HG03103 (cell line): ENCODE measurements around the gene TRIP10.
"Not testable (repeated sequence)": the region's sequence is repeated elsewhere in the genome, so short reads cannot be mapped to it uniquely, and the experiment has no call there.

Source experiments
- ATAC-seq: cut with Tn5 transposase; IDR thresholded peaks from one replicate; pipeline ENCODE4 v1.9.1; 2021; ENCODE audit warnings: low read depth; ENCODE audit not compliant: unreplicated experiment

Gene TRIP10

GRCh38 chr19:6790194-6791128 lies 51.0 kb downstream of the TRIP10 start:
- no peak for ATAC-seq

DNA sequence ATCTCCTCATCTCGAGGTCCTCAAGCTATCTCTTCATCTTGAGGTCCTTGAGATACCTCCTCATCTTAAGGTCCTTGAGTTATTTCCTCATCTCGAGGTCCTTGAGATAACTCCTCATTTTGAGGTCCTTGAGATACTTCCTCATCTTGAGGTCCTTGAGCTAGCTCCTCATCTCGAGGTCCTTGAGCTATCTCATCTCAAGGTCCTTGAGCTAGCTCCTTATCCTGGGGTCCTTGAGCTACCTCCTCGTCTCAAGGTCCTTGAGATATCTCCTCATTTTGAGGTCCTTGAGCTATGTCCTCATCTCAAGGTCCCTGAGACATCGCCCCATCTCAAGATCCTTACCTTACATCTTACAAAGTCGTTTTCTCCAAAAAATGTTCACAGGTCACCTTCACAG lies 51.8 kb downstream of the TRIP10 start:
- no peak for ATAC-seq

GRCh38 chr19:6793411-6793810 lies 53.9 kb downstream of the TRIP10 start:
- ATAC-seq, result no peak

GRCh38 chr19:6793973-6794372 lies 54.5 kb downstream of the TRIP10 start:
- no peak for ATAC-seq

- ATAC-seq, result no peak
These were observed 55.4 kb downstream of the TRIP10 start for GRCh38 chr19:6794686-6795431.

DNA sequence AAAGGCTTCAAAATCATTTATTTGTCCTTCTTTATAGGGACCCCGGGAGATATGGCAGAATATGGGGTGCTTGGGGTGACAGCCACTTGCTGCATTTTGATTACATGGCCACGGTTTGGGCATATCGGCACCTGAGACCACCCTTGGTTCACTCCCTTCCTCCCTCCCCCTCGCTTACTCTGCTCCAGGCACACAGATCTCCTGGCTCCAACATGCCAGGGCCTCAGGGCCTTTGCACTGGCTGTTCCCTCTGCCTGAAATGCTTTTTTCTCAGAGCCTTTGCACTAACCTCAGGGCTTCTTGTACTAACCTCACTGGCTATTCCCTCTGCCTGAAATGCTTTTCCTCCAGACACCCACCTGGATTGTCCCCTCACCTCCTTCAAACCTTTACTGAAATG lies 56.8 kb downstream of the TRIP10 start:
- no peak for ATAC-seq

DNA sequence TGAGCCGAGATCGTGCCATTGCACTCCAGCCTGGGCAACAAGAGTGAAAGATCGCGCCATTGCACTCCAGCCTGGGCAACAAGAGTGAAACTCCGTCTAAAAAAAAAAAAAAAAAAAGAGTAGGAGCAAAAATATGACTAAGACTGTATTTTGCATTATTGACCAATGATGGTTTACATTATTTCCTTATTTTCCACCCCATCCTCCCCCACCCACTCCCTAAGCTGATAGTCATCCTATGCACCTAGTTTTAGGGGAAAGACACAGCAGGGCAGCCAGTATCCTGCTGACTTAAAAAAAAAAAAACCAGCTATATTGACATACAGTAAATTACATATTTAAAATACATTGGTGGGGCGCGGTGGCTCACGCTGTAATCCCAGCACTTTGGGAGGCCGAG lies 58.2 kb downstream of the TRIP10 start:
- ATAC-seq, result no peak

GRCh38 chr19:6800160-6800790 lies 60.8 kb downstream of the TRIP10 start:
- ATAC-seq, result not testable (repeated sequence)

GRCh38 chr19:6800991-6801484 lies 61.6 kb downstream of the TRIP10 start:
- no peak for ATAC-seq
